CD14-positive monocyte (primary cell): ENCODE measurements around the gene PTPRE. TPM values are rescaled to one million over a fixed set of nuclear protein-coding genes. Genes with fewer than 3 reads are reported as not detected.

Experiments
- DNase-seq, 3 donors: peaks; one replicate each; pipeline ENCODE4 v3.0.0-alpha.2; 2011 to 2022
- H2AFZ ChIP-seq: 2 replicates; pipeline ENCODE4 v1.6.0; 2012; ENCODE audit warnings: mild to moderate bottlenecking, low read depth, low read length, inconsistent platforms; ENCODE audit not compliant: insufficient read depth, poor library complexity, severe bottlenecking
- H3K27ac ChIP-seq, 2 donors: 1 replicate in 1 of 2; 2 replicates in 1 of 2; pipeline ENCODE4 v1.5.1; 2012 to 2013; ENCODE audit warnings: low read length in 2 of 2, control low read depth in 1 of 2, inconsistent platforms in 1 of 2, low read depth in 1 of 2, mild to moderate bottlenecking in 1 of 2
- H3K27me3 ChIP-seq, 2 donors: one replicate each; pipeline versions ENCODE4 v1.6.0 to v1.6.1; 2011 to 2013; ENCODE audit warnings: low read length in 2 of 2; ENCODE audit not compliant: control insufficient read depth in 2 of 2, insufficient read depth in 2 of 2
- H3K36me3 ChIP-seq, 2 donors: replicated peaks in 1 of 2; 1 replicate in 1 of 2; 2 replicates in 1 of 2; pipeline versions ENCODE4 v1.5.1 to v1.6.1; 2012 to 2013; ENCODE audit warnings: low read length in 2 of 2, control low read depth in 1 of 2, inconsistent platforms in 1 of 2, mild to moderate bottlenecking in 1 of 2; ENCODE audit not compliant: insufficient read depth in 2 of 2, control insufficient read depth in 1 of 2
- H3K4me1 ChIP-seq, 2 donors: 1 replicate in 1 of 2; 2 replicates in 1 of 2; pipeline versions ENCODE4 v1.5.1 to v1.6.1; 2012 to 2013; ENCODE audit warnings: low read length in 2 of 2, control low read depth in 1 of 2, inconsistent platforms in 1 of 2, mild to moderate bottlenecking in 1 of 2, moderate library complexity in 1 of 2; ENCODE audit not compliant: insufficient read depth in 2 of 2, control insufficient read depth in 1 of 2
- H3K4me2 ChIP-seq: replicated peaks from 2 replicates; pipeline ENCODE3; 2012; ENCODE audit warnings: low read length, moderate library complexity, mild to moderate bottlenecking; ENCODE audit not compliant: poor library complexity, severe bottlenecking; ENCODE audit errors: extremely low read depth
- H3K4me3 ChIP-seq, 3 experiments: fragments of 200-600 bp in 1 of 3; sonication (generic) in 1 of 3; replicated peaks in 1 of 3; 1 replicate in 2 of 3; 2 replicates in 1 of 3; pipeline ENCODE4 v1.5.1; 2011 to 2013; ENCODE audit warnings: low read length in 3 of 3, mild to moderate bottlenecking in 3 of 3, control low read depth in 2 of 3, low read depth in 2 of 3, inconsistent platforms in 1 of 3, moderate library complexity in 1 of 3
- H3K79me2 ChIP-seq: 2 replicates; pipeline ENCODE4 v1.6.0; 2012; ENCODE audit warnings: mild to moderate bottlenecking, control low read depth, inconsistent platforms, low read length, moderate library complexity; ENCODE audit not compliant: insufficient read depth
- H3K9ac ChIP-seq: 2 replicates; pipeline ENCODE4 v1.6.0; 2017; ENCODE audit warnings: low read length, mild to moderate bottlenecking; ENCODE audit not compliant: insufficient read depth, poor library complexity, severe bottlenecking
- H3K9me3 ChIP-seq, 2 donors: replicated peaks in 1 of 2; 1 replicate in 1 of 2; 2 replicates in 1 of 2; pipeline versions ENCODE4 v1.5.1 to v1.6.1; 2012 to 2013; ENCODE audit warnings: low read length in 2 of 2, control low read depth in 1 of 2; ENCODE audit not compliant: control insufficient read depth in 1 of 2, insufficient read depth in 1 of 2
- H4K20me1 ChIP-seq: 2 replicates; pipeline ENCODE4 v1.6.0; 2012; ENCODE audit warnings: mild to moderate bottlenecking, low read length, control low read depth, moderate library complexity; ENCODE audit not compliant: insufficient read depth
- H3K27ac Mint-ChIP-seq, 7 donors: one replicate each; pipeline ENCODE4 v1.8.0; 2020; ENCODE audit warnings: mild to moderate bottlenecking in 7 of 7, mixed read lengths in 7 of 7, moderate library complexity in 6 of 7, inconsistent platforms in 2 of 7
- H3K27me3 Mint-ChIP-seq, 3 donors: one replicate each; pipeline ENCODE4 v1.8.0; 2021 to 2022; ENCODE audit warnings: low read depth in 3 of 3, mild to moderate bottlenecking in 3 of 3, mixed read lengths in 3 of 3, moderate library complexity in 3 of 3, inconsistent platforms in 1 of 3
- H3K36me3 Mint-ChIP-seq, 2 donors: one replicate each; pipeline ENCODE4 v1.8.0; 2020; ENCODE audit warnings: mixed read lengths in 2 of 2, inconsistent platforms in 1 of 2, mild to moderate bottlenecking in 1 of 2
- H3K4me1 Mint-ChIP-seq: one replicate; pipeline ENCODE4 v1.8.0; 2020; ENCODE audit warnings: mild to moderate bottlenecking, mixed read lengths
- H3K4me3 Mint-ChIP-seq, 2 donors: one replicate each; pipeline ENCODE4 v1.8.0; 2020; ENCODE audit warnings: mild to moderate bottlenecking in 2 of 2, mixed read lengths in 2 of 2, moderate library complexity in 1 of 2
- H3K9me3 Mint-ChIP-seq, 7 donors: one replicate each; pipeline ENCODE4 v1.8.0; 2020 to 2022; ENCODE audit warnings: mixed read lengths in 7 of 7, mild to moderate bottlenecking in 6 of 7, moderate library complexity in 6 of 7, inconsistent platforms in 2 of 7
- CTCF ChIP-seq: fragments of 200-600 bp; IDR thresholded peaks from one replicate; pipeline ENCODE4 v1.8.0; 2022; ENCODE audit warnings: antibody characterized with exemption, mild to moderate bottlenecking
- WGBS: methylation state at CpG from one replicate; pipeline ENCODE4 v1.1.5; 2013; ENCODE audit warnings: missing lambda C conversion rate; ENCODE audit not compliant: insufficient coverage; 5-methylcytosine and 5-hydroxymethylcytosine counted together
- intact Hi-C, 2 donors: fragments of 100-400 bp; cut with micrococcal nuclease; formaldehyde crosslinking; loops; one replicate each; pipeline versions ENCODE4 v1.15.0 to v1.15.1; 2023
- polyA plus RNA-seq, 3 donors: library from polyadenylated mRNA; depleted of rRNA in 1 of 3; unstranded in 2 of 3; stranded (reverse) in 1 of 3; fragments of 300-500 nt in 2 of 3; fragments of >200 nt in 1 of 3; fragmentation: Illumina TruSeq in 2 of 3; gene quantifications; 1 replicate in 2 of 3; 2 replicates in 1 of 3; pipeline ENCODE4 v1.2.3, GENCODE V29; 2012 to 2021

PTPRE gene
- polyA plus RNA-seq, 3 donors: 95.2 to 271 (median 125) TPM

GRCh38 chr10:127905848-127906261, 1.0 kb upstream of the PTPRE start:
- no peaks in the 10 kb centered on the region for H3K27me3 ChIP-seq
- 95% methylated on average over 5 of the region's 10 CpGs for WGBS
- Mint-ChIP-seq H3K27me3 (peaks cover 0 to 5% (median 4%) of the 10 kb centered on the region in 3 donors), H3K27ac (no peak overlapping the region), H3K4me1 (peaks cover 47% of the 10 kb centered on the region), H3K36me3 (peaks cover 19 to 21% of the 10 kb centered on the region in 2 donors), H3K4me3 (peak overlapping the region in 1 of 2 donors; percentile 21), H3K9me3 (peaks cover 0 to 1% (median 0%) of the 10 kb centered on the region in 7 donors)
- peaks cover 35 to 41% of the 10 kb centered on the region in 2 donors for H3K4me1 ChIP-seq
- peak overlapping the region; percentile 97 for H3K4me2 ChIP-seq
- H4K20me1 ChIP-seq: peaks cover 28% of the 10 kb centered on the region
- no peak overlapping the region for H2AFZ ChIP-seq
- no peaks in the 10 kb centered on the region for H3K9me3 ChIP-seq
- intact Hi-C loops: loop anchor here (2.0 to 10.0 kb wide), 4 partner anchors 86 to 249 kb away; no protein-coding TSS in a partner anchor
- H3K36me3 ChIP-seq: peaks cover 0 to 2% of the 10 kb centered on the region in 2 donors
- peak in 2 of 3 donors; percentile 44 to 46 for DNase-seq
- H3K4me3 ChIP-seq: peak overlapping the region in 1 of 3 experiments; percentile 88
- no peak for TF ChIP-seq CTCF
- H3K79me2 ChIP-seq: peaks cover 36% of the 10 kb centered on the region
- H3K9ac ChIP-seq: no peak overlapping the region
- no peak overlapping the region for H3K27ac ChIP-seq

- Mint-ChIP-seq H3K9me3 (no peaks in the 10 kb centered on the region), H3K27me3 (peaks cover 0 to 5% (median 4%) of the 10 kb centered on the region in 3 donors), H3K4me1 (peaks cover 54% of the 10 kb centered on the region), H3K4me3 (peak overlapping the region; percentile 81 to 90), H3K36me3 (peaks cover 19 to 28% of the 10 kb centered on the region in 2 donors), H3K27ac (peak overlapping the region in 5 of 7 donors; percentile 5 to 77 (median 36))
- Histone ChIP-seq H3K79me2 (peaks cover 53% of the 10 kb centered on the region), H3K9me3 (no peaks in the 10 kb centered on the region), H3K27me3 (no peaks in the 10 kb centered on the region), H3K9ac (peak overlapping the region; percentile 83), H2AFZ (peak overlapping the region; percentile 91), H3K4me1 (peaks cover 35 to 41% of the 10 kb centered on the region in 2 donors), H3K27ac (peak overlapping the region in 1 of 2 donors; percentile 69), H3K4me3 (peak overlapping the region; percentile 63 to 88 (median 79)), H3K4me2 (peak overlapping the region; percentile 97), H4K20me1 (peaks cover 45% of the 10 kb centered on the region), H3K36me3 (peaks cover 0 to 8% of the 10 kb centered on the region in 2 donors)
- intact Hi-C loops: loop anchor here (1.0 to 10.0 kb wide), 5 partner anchors 85 to 247 kb away; no protein-coding TSS in a partner anchor
- under 1% methylated on average over 62 of the region's 65 CpGs for WGBS
- TF ChIP-seq CTCF: no peak
- peak in 1 of 3 donors; percentile 30 for DNase-seq
Observed at GRCh38 chr10:127907411-127908105, 655 bp downstream of the PTPRE start.
